Stomach (tissue), 9 donors: ENCODE measurements around the gene CDCA4. TPM values are rescaled to one million over a fixed set of nuclear protein-coding genes. Genes with fewer than 3 reads are reported as not detected.

Experiments
- DNase-seq, 2 donors: peaks; one replicate each; pipeline versions ENCODE4 v3.0.0 to v3.0.0-alpha.2; 2013 to 2019
- H3K27ac ChIP-seq, 5 donors: fragments of 200-600 bp in 4 of 5; sonication (generic) in 4 of 5; one replicate each; pipeline ENCODE4 v1.5.1; 2013 to 2019; ENCODE audit warnings: mild to moderate bottlenecking in 1 of 5, moderate library complexity in 1 of 5
- H3K27me3 ChIP-seq, 3 donors: fragments of 200-600 bp; sonication (generic); one replicate each; pipeline ENCODE4 v1.5.1; 2017 to 2019; ENCODE audit warnings: mixed run types in 1 of 3
- H3K36me3 ChIP-seq, 4 donors: fragments of 200-600 bp; sonication (generic); 1 replicate in 3 of 4; 2 replicates in 1 of 4; pipeline ENCODE4 v1.5.1; 2016 to 2019
- H3K4me1 ChIP-seq, 4 donors: fragments of 200-600 bp; sonication (generic); one replicate each; pipeline ENCODE4 v1.5.1; 2016 to 2019
- H3K4me3 ChIP-seq, 4 donors: fragments of 200-600 bp; sonication (generic) in 3 of 4; one replicate each; pipeline ENCODE4 v1.5.1; 2016 to 2019; ENCODE audit warnings: mild to moderate bottlenecking in 1 of 4
- H3K9me3 ChIP-seq, 4 donors: fragments of 200-600 bp; sonication (generic); one replicate each; pipeline ENCODE4 v1.5.1; 2016 to 2019
- EP300 ChIP-seq: sonication (generic); formaldehyde crosslinking; IDR thresholded peaks from one replicate; pipeline ENCODE4 v1.6.1; 2017; ENCODE audit warnings: antibody characterized with exemption
- POLR2A ChIP-seq, 4 donors: fragments of 450-650 bp; IDR thresholded peaks; one replicate each; pipeline ENCODE4 v1.6.1; 2016; ENCODE audit warnings: antibody characterized with exemption in 4 of 4, control low read depth in 2 of 4, mild to moderate bottlenecking in 1 of 4, moderate library complexity in 1 of 4
- POLR2AphosphoS5 ChIP-seq, 3 donors: sonication (generic); formaldehyde crosslinking; IDR thresholded peaks; one replicate each; pipeline ENCODE4 v1.6.1; 2016; ENCODE audit warnings: antibody characterized with exemption in 3 of 3
- WGBS, 5 donors: extraction: QIAGEN DNeasy Blood & Tissue Kit in 3 of 5; methylation state at CpG; one replicate each; pipeline versions ENCODE4 v1.1.5 to v1.1.7; 2013 to 2018; 5-methylcytosine and 5-hydroxymethylcytosine counted together
- intact Hi-C: fragments of 100-400 bp; cut with DNase I; formaldehyde crosslinking; loops from one replicate; pipeline ENCODE4 v1.15.1; 2023; ENCODE audit warnings: low total_unique reads
- polyA plus RNA-seq, 3 donors: library from polyadenylated mRNA; stranded (reverse); fragments of 200-250 nt; gene quantifications; one replicate each; pipeline ENCODE4 v1.2.3, GENCODE V29; 2013
- total RNA-seq, 5 donors: library from RNA; depleted of rRNA; stranded (reverse); fragments of >200 nt; gene quantifications; one replicate each; pipeline versions ENCODE4 v1.1.0 to v1.2.3, GENCODE V29; 2014 to 2016
- TF ChIP-seq, protein P1 (sequence below), 7 experiments: fragments of 450-650 bp in 4 of 7; fragments of 200-600 bp in 3 of 7; sonication (generic) in 3 of 7; IDR thresholded peaks; one replicate each; pipeline ENCODE4 v1.5.1; 2016 to 2019; ENCODE audit warnings: antibody characterized with exemption in 7 of 7, control low read depth in 2 of 7, mild to moderate bottlenecking in 1 of 7
- donor health status: healthy with polysubstance abuse.
- donor health status: Bipolar disorder and iron deficiency.
- donor health status: healthy.

CDCA4 gene
- total and polyA plus RNA-seq, 8 donors = 2.9 to 12.3 (median 6.4) TPM

DNA sequence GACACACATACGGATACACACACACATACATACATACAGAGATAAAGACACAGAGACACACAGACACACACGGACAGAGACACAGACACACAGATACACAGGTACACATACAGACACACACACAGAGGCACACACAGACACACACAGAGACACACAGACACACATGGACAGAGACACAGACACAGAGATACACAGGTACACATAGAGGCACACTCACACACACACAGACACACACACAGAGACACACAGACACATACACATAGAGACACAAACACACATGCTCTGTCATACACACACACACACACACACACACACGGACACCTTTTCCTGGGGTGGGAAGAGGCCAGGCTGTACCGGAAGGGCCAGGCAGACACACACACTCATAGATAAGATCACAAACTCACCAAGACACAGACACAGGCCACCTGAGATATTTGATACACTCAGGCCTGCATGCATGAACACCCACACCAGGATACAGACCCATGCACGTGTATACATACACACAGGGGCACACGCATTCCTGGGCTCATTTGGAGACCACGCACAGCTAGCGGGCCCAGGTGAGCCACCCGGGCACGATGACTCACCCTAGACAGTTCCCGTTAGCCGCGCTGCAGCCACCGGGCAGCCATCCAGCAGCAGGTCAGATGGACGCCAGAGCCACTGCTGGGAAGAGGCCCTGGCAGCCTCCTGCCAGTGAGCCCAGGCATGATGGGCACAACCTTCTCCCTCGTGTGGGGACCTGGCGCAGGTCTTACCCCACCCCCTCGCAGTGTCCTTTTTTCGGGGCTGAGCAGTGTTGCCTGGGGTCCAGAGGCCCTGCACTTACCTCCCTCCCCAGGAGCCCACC lies 40.9 kb downstream of the CDCA4 start:
- TF ChIP-seq POLR2A (IDR thresholded peaks at IDR 0.05) = no peak
- TF ChIP-seq, protein P1, sequence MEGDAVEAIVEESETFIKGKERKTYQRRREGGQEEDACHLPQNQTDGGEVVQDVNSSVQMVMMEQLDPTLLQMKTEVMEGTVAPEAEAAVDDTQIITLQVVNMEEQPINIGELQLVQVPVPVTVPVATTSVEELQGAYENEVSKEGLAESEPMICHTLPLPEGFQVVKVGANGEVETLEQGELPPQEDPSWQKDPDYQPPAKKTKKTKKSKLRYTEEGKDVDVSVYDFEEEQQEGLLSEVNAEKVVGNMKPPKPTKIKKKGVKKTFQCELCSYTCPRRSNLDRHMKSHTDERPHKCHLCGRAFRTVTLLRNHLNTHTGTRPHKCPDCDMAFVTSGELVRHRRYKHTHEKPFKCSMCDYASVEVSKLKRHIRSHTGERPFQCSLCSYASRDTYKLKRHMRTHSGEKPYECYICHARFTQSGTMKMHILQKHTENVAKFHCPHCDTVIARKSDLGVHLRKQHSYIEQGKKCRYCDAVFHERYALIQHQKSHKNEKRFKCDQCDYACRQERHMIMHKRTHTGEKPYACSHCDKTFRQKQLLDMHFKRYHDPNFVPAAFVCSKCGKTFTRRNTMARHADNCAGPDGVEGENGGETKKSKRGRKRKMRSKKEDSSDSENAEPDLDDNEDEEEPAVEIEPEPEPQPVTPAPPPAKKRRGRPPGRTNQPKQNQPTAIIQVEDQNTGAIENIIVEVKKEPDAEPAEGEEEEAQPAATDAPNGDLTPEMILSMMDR (IDR thresholded peaks at IDR 0.05) = no peak
- no peak for TF ChIP-seq EP300
- peak in 2 of 3 donors; percentile 52 to 83 for TF ChIP-seq POLR2AphosphoS5 (IDR thresholded peaks at IDR 0.05)
- peak; percentile 40 to 77 for DNase-seq
- Histone ChIP-seq H3K9me3 (no peaks in the 10 kb centered on the region), H3K36me3 (no peaks in the 10 kb centered on the region), H3K4me3 (no peak overlapping the region), H3K4me1 (peaks cover 34 to 59% (median 49%) of the 10 kb centered on the region in 4 donors), H3K27ac (peak overlapping the region in 3 of 5 donors; percentile 15 to 73 (median 60)), H3K27me3 (peaks cover 0 to 31% (median 21%) of the 10 kb centered on the region in 3 donors)
- intact Hi-C loops = loop anchor here (5.0 kb wide), 2 partner anchors 42 to 62 kb away; partner anchors contain the start of gene CDCA4
- 35 to 57% (median 49%) methylated on average over 17 to 19 of the region's 19 CpGs for WGBS, 5 donors

DNA sequence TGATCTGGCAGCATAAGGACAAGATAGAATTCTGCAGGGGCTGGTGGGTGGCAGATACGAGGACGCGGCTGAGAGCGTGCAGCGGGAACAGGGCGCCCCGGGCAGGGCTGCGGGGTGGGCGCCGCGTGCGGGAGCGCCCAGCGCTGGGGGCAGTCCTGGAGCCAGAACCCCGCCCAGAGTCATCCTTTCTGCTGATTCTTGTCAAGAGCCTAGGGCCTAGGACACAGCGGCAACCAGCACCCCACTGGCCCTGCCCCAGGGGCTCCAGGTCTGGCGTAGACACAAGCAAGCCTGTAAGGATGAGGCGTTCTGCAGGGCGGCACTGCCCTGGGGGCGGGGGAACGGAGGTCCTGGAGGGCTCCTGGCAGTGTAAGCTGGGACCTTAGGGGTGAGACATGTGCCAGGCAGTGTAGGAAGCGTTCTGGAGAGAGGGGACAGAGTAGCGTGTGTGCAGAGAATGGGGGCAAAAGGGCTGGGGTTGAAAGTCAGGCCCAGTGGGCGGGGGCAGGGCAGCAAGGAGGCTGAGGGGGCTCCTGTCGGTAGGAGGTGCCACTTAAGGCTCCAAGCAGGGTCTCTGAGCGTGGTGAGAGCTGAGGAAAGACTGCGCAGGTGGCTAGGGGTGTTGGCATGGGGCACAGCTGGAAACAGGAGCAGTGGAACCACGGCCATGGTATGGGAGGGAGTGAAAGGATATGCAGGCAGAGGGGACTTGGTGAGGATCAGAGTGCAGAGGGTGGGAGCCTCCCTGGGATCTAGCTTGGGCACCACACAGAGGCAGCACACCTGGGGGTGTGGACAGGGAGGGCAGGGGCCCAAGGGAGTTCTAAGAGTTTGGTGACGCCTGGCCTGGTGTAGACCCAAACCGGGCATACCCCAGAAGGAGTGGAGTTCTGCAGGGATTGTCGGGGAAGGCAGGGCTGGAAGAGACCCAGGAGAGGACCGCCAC lies 41.9 kb downstream of the CDCA4 start:
- Histone ChIP-seq H3K36me3 (no peaks in the 10 kb centered on the region), H3K4me1 (peaks cover 42 to 67% (median 57%) of the 10 kb centered on the region in 4 donors), H3K9me3 (no peaks in the 10 kb centered on the region), H3K27me3 (peaks cover 0 to 31% (median 21%) of the 10 kb centered on the region in 3 donors), H3K27ac (peak overlapping the region in 2 of 5 donors; percentile 60 to 73), H3K4me3 (peak overlapping the region; percentile 52 to 58 (median 56))
- WGBS, 5 donors = 50 to 75% (median 52%) methylated on average over 30 to 32 of the region's 32 CpGs
- DNase-seq = no peak
- intact Hi-C loops = loop anchor here (5.0 kb wide), 2 partner anchors 43 to 63 kb away; partner anchors contain the start of gene CDCA4
- TF ChIP-seq POLR2A (IDR thresholded peaks at IDR 0.05) (no peak), EP300 (no peak), POLR2AphosphoS5 (IDR thresholded peaks at IDR 0.05) (no peak)
- TF ChIP-seq, protein P1 (IDR thresholded peaks at IDR 0.05) = no peak

DNA sequence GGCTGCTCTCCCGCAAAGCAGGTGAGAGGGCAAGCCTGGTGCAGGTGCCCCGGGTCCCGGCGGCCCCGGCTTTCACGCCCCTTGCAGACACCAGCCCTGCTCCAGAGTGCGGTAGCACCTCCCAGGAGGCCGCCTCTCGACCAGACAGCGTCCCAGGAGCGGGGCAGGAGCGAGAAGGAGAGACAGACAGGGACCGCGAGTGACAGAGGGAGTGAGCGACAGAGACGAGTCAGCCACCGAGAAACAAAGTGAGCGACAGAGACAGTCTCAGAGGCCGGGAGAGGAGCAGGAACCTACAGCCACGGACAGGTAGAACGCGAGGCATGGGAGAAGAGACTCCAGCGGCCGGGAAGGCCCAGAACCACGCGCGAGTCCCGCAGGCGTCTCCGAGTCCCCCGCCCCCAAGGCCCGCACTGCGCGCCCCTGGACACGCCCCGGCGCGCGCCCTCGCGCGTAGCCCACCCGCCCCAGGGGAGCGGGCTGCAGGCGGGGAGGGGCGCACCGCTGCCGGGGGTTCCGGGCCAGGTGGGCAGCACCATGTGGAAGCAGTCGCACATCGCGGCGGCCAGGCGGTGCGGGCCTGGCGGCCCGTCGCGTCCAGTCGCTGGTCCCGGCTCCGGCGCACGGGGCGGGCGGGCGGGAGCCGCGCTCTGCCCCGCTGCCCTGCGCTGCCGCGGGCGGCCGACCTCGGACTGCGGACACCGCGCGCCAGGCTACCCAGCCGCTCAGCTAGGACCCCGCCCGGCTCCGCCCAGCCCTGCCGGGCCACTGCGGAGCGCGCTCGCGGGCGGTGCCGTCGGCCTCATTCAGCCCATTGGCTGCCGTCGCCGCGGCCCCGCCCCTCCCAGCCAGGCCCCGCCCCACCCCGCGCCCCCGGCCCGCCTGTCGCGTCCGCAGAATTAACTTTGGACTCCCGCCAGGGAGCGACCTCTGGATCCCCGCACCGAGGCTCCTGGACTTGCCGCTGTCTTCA lies 42.9 kb downstream of the CDCA4 start, which contains the start of gene AHNAK2:
Gene AHNAK2 (minus strand): TSS at position 694 of the 973 bp plus-strand sequence. CDS start 137 bp downstream, at position 557.
- DNase-seq = peak; percentile 78 to 94
- WGBS, 5 donors = 2 to 8% (median 3%) methylated on average over 19 to 111 of the region's 111 CpGs
- no peaks in the 10 kb centered on the region for H3K36me3 ChIP-seq
- intact Hi-C loops = loop anchor here (5.0 kb wide), 2 partner anchors 44 to 64 kb away; partner anchors contain the start of gene CDCA4
- peak within 1 kb of the TSS in 2 of 5 donors; percentile 60 to 73 for H3K27ac ChIP-seq
- peaks cover 53 to 77% (median 68%) of the 10 kb centered on the region in 4 donors for H3K4me1 ChIP-seq
- H3K4me3 ChIP-seq = peak within 1 kb of the TSS; percentile 52 to 58 (median 56)
- H3K27me3 ChIP-seq = peaks cover 0 to 31% (median 21%) of the 10 kb centered on the region in 3 donors
- no peak for TF ChIP-seq POLR2A (IDR thresholded peaks at IDR 0.05)
- no peak for TF ChIP-seq POLR2AphosphoS5 (IDR thresholded peaks at IDR 0.05)
- no peak for TF ChIP-seq EP300
- TF ChIP-seq, protein P1 (IDR thresholded peaks at IDR 0.05) = no peak
- no peaks in the 10 kb centered on the region for H3K9me3 ChIP-seq
